PC-9 (cell line): ENCODE results near the gene ZSCAN18. TPM values are rescaled to one million over a fixed set of nuclear protein-coding genes. Genes with fewer than 3 reads are reported as not detected.

Experiments used
- BruUV-seq: library from RNA; stranded (reverse); fragments of 400-500 nt; replicated peaks from 2 replicates; lab custom pipeline; 2021; lab: Mats Ljungman, UMichigan
- CTCF ChIA-PET: fragments of 300-600 bp; sonication (Branson Sonifier 250); formaldehyde crosslinking; loops from one replicate; lab custom pipeline; 2022; ENCODE audit warnings: antibody characterized with exemption; lab: Charles Lee
- POLR2A ChIA-PET: fragments of 300-600 bp; sonication (Branson Sonifier 250); formaldehyde crosslinking; loops from one replicate; lab custom pipeline; 2022; ENCODE audit warnings: antibody characterized with exemption; ENCODE audit not compliant: unreplicated experiment; lab: Charles Lee
- DNase-seq, 2 experiments: peaks; one replicate each; pipeline versions ENCODE4 v3.0.0 to v3.0.0-alpha.2; 2015 to 2022; ENCODE audit warnings: mixed read lengths in 1 of 2
- H2AFZ ChIP-seq: fragments of 200-600 bp; sonication (generic); 2 replicates; pipeline ENCODE4 v1.8.1; 2017; ENCODE audit warnings: antibody characterized with exemption
- H3F3A ChIP-seq: fragments of 200-600 bp; sonication (generic); 2 replicates; pipeline ENCODE4 v1.8.1; 2017; ENCODE audit warnings: antibody characterized with exemption, mild to moderate bottlenecking, low read depth; ENCODE audit not compliant: insufficient read depth
- H3K27ac ChIP-seq: fragments of 200-600 bp; sonication (generic); 2 replicates; pipeline ENCODE4 v1.6.1; 2016; ENCODE audit warnings: mixed run types
- H3K27me3 ChIP-seq: fragments of 200-600 bp; sonication (generic); 2 replicates; pipeline ENCODE4 v1.6.1; 2016; ENCODE audit warnings: low read depth, mixed run types; ENCODE audit not compliant: insufficient read depth
- H3K36me3 ChIP-seq: fragments of 200-600 bp; sonication (generic); 2 replicates; pipeline ENCODE4 v1.6.1; 2016; ENCODE audit warnings: low read depth, mixed run types
- H3K4me1 ChIP-seq: fragments of 200-600 bp; sonication (generic); replicated peaks from 2 replicates; pipeline ENCODE4 v1.6.1; 2016; ENCODE audit warnings: mixed run types; ENCODE audit not compliant: insufficient read depth
- H3K4me2 ChIP-seq: fragments of 200-600 bp; sonication (generic); 2 replicates; pipeline ENCODE4 v1.6.1; 2017; ENCODE audit warnings: mixed run types
- H3K4me3 ChIP-seq: fragments of 200-600 bp; sonication (generic); 2 replicates; pipeline ENCODE4 v1.6.1; 2016; ENCODE audit warnings: mixed run types
- H3K79me2 ChIP-seq: fragments of 200-600 bp; sonication (generic); 2 replicates; pipeline ENCODE4 v1.6.1; 2017; ENCODE audit warnings: low read depth, mixed run types
- H3K9me2 ChIP-seq: fragments of 200-600 bp; sonication (generic); 2 replicates; pipeline ENCODE4 v1.8.1; 2017; ENCODE audit warnings: mild to moderate bottlenecking; ENCODE audit not compliant: insufficient read depth
- H3K9me3 ChIP-seq: fragments of 200-600 bp; sonication (generic); 2 replicates; pipeline ENCODE4 v1.8.1; 2016; ENCODE audit warnings: low read depth; ENCODE audit not compliant: insufficient read depth
- H4K20me1 ChIP-seq: fragments of 200-600 bp; sonication (generic); 2 replicates; pipeline ENCODE4 v1.8.1; 2017; ENCODE audit not compliant: insufficient read depth
- CTCF ChIP-seq: fragments of 200-600 bp; sonication (generic); conservative IDR thresholded peaks from 2 replicates; pipeline ENCODE4 v1.6.1; 2017; ENCODE audit warnings: mixed run types, antibody characterized with exemption, mild to moderate bottlenecking, moderate library complexity
- EZH2 ChIP-seq: fragments of 200-600 bp; sonication (generic); IDR thresholded peaks from 2 replicates; pipeline ENCODE4 v1.8.0; 2017; ENCODE audit warnings: antibody characterized with exemption, low read depth
- intact Hi-C: fragments of 100-400 bp; cut with micrococcal nuclease; formaldehyde crosslinking; loops from one replicate; pipeline ENCODE4 v1.10.0; 2022; ENCODE audit not compliant: unreplicated experiment
- total RNA-seq: library from RNA; stranded (reverse); gene quantifications from 2 replicates; pipeline ENCODE4 v1.2.3, GENCODE V29; 2021

The ZSCAN18 gene
- total RNA-seq, 1 experiment from 2014 or later: 76.3 TPM

GRCh38 chr19:58056261-58056660 lies 41.8 kb downstream of the ZSCAN18 start:
- H4K20me1 ChIP-seq: no peaks in the 10 kb centered on the region
- no TSS peak for BruUV-seq
- no peak overlapping the region for H3K4me2 ChIP-seq
- H3K4me3 ChIP-seq: no peak overlapping the region
- H3K9me3 ChIP-seq: peaks cover 26% of the 10 kb centered on the region
- H3K27ac ChIP-seq: no peak overlapping the region
- H3K4me1 ChIP-seq: no peaks in the 10 kb centered on the region
- H3K9me2 ChIP-seq: no peaks in the 10 kb centered on the region
- no peaks in the 10 kb centered on the region for H3K79me2 ChIP-seq
- ChIA-PET POLR2A (no interaction called here), CTCF (no interaction called here)
- H2AFZ ChIP-seq: no peak overlapping the region
- peaks cover 38% of the 10 kb centered on the region for H3K27me3 ChIP-seq
- no peaks in the 10 kb centered on the region for H3K36me3 ChIP-seq
- DNase-seq: no peak
- TF ChIP-seq CTCF (no peak), EZH2 (no peak)
- intact Hi-C loops: no loop called here
- no peaks in the 10 kb centered on the region for H3F3A ChIP-seq

DNA sequence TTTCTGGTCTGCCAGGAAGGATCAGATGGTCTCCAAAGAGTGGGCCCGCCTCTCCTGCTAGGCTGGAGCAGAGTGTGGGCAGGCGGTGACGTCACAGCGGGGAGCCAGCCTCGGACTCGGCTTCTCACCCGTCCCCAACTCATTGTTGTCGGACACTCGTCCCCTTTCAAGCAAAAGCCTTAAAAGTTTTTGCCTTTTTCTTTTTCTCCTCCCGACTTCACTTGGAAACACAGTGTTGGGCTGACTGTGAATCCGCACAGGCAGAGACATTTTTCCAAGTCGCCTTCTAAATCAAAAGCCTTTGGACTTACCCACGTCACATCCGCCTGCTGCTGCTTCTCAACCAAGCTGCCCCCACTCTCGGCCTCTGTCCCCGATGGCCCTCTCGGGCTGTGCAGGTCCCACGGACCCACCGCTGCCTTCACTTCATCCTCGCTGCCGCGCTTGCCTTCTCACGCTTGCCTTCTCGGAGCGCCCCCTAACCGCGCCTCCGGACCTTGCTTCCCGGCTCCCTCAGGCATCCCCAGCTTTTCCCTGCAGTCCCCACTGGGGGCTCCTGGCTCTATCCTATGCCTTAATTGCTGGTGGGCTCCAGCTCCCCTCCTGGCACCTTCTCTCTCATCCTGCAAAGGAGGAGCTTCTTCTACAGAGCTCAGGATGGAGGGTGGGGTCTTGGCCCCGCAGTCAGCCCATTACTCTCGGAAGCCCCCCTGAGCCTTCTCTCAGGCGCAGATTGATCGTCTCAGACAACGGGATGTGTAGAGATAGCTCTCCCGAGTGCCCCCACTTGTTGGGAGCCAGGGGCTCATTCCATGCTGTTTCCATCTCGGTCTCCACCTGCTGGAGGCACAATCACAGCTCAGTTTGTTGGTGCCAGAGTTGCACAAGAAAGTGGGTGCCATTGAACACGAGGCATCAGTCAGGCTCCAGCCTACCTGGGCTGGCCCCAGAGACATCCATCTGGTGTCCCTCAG lies 42.8 kb downstream of the ZSCAN18 start:
- H3F3A ChIP-seq: no peaks in the 10 kb centered on the region
- no peak for DNase-seq
- H3K9me3 ChIP-seq: peaks cover 21% of the 10 kb centered on the region; the same call in 1 of the 2 replicates
- H3K36me3 ChIP-seq: no peaks in the 10 kb centered on the region
- TF ChIP-seq CTCF (no peak), EZH2 (no peak)
- H3K4me3 ChIP-seq: no peak overlapping the region
- no peak overlapping the region for H3K27ac ChIP-seq
- intact Hi-C loops: no loop called here
- H3K4me1 ChIP-seq: no peaks in the 10 kb centered on the region
- BruUV-seq: no TSS peak
- H4K20me1 ChIP-seq: no peaks in the 10 kb centered on the region
- no peak overlapping the region for H3K4me2 ChIP-seq
- no peaks in the 10 kb centered on the region for H3K79me2 ChIP-seq
- H3K27me3 ChIP-seq: peaks cover 48% of the 10 kb centered on the region
- ChIA-PET CTCF (interaction anchor here (0.6 kb wide), 1 partner anchor 441 kb away, joined by 3 read pairs; the partner anchor contains the start of gene ZNF134), POLR2A (no interaction called here)
- no peaks in the 10 kb centered on the region for H3K9me2 ChIP-seq
- H2AFZ ChIP-seq: 0 out of 2 replicates have a peak overlapping the region, but pooled peaks have one; percentile 14

- intact Hi-C loops: no loop called here
- no peak overlapping the region for H3K27ac ChIP-seq
- no TSS peak for BruUV-seq
- H3K36me3 ChIP-seq: no peaks in the 10 kb centered on the region
- H3K4me1 ChIP-seq: no peaks in the 10 kb centered on the region
- peaks cover 10% of the 10 kb centered on the region; the same call in 1 of the 2 replicates for H3K9me3 ChIP-seq
- ChIA-PET POLR2A (no interaction called here), CTCF (no interaction called here)
- DNase-seq: no peak
- no peak overlapping the region for H3K4me2 ChIP-seq
- H3K9me2 ChIP-seq: no peaks in the 10 kb centered on the region
- H2AFZ ChIP-seq: no peak overlapping the region
- no peaks in the 10 kb centered on the region for H3F3A ChIP-seq
- H3K79me2 ChIP-seq: no peaks in the 10 kb centered on the region
- peaks cover 64% of the 10 kb centered on the region for H3K27me3 ChIP-seq
- TF ChIP-seq EZH2 (no peak), CTCF (no peak)
- no peaks in the 10 kb centered on the region for H4K20me1 ChIP-seq
- H3K4me3 ChIP-seq: no peak overlapping the region
Measured at GRCh38 chr19:58053480-58054156, 44.4 kb downstream of the ZSCAN18 start.
